ENCODE measurements around the gene SERAC1. TPM values are rescaled to one million over a fixed set of nuclear protein-coding genes. Genes with fewer than 3 reads are reported as not detected.
"Not testable (repeated sequence)": the region's sequence is repeated elsewhere in the genome, so short reads cannot be mapped to it uniquely, and the experiment has no call there.

The SERAC1 gene
- total RNA-seq, 4 donors from 2014 or later = 6.5 to 15.7 (median 6.8) TPM

- Histone ChIP-seq H3K9me3 (no peaks in the 10 kb centered on the region), H3K4me1 (no peaks in the 10 kb centered on the region), H3K27me3 (no peaks in the 10 kb centered on the region), H3K4me3 (no peak overlapping the region), H3K27ac (no peak overlapping the region), H3K36me3 (no peaks in the 10 kb centered on the region)
- DNase-seq = no peak
- TF ChIP-seq CTCF (IDR thresholded peaks at IDR 0.05) (no peak), POLR2A (IDR thresholded peaks at IDR 0.05) (no peak)
Observed at GRCh38 chr6:158175111-158175510, 7.0 kb upstream of the SERAC1 start.

DNA sequence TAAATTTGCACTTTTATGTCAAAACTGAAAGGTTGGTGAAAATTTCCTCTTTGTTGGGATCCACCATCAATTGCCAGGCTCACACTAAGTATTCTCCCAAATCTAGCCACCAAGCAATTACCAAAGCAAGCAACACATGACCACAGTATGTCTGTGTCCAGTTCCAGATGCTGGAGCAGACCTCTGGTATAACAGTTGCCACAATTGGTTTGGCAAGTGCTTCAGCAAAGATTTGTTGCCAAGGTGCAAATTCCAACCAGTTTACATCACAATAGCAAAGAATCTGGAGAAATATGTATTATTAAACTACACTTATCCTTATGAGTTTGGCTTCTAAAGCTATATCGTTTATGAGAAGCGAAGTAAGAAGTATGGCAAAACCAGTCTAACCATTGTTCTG lies 6.5 kb upstream of the SERAC1 start:
- H3K4me3 ChIP-seq = no peak overlapping the region
- H3K36me3 ChIP-seq = no peaks in the 10 kb centered on the region
- no peaks in the 10 kb centered on the region for H3K4me1 ChIP-seq
- DNase-seq = no peak
- H3K27me3 ChIP-seq = no peaks in the 10 kb centered on the region
- no peak overlapping the region for H3K27ac ChIP-seq
- TF ChIP-seq POLR2A (IDR thresholded peaks at IDR 0.05) (no peak), CTCF (IDR thresholded peaks at IDR 0.05) (no peak)
- no peaks in the 10 kb centered on the region for H3K9me3 ChIP-seq

DNA sequence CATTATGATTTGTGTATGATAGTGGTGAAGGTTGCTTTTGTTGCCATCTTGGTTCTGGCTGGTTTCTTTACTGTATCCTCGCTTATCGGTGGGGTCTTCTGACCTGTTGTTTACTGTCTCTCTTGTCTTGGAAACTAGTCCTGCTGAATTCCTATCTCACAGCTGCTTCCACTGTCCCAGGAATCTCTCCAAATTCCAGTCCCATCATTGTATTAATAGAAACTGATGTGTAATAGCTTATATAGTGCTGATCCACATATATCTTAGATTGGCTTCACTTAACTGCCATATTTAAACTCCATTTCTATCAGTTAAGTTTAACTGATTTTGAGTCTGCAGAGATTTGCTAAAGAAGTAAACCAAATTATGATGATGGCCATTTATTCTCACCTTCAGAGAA lies 6.0 kb upstream of the SERAC1 start:
- Histone ChIP-seq H3K4me1 (no peaks in the 10 kb centered on the region), H3K4me3 (no peak overlapping the region), H3K9me3 (no peaks in the 10 kb centered on the region), H3K27me3 (no peaks in the 10 kb centered on the region), H3K36me3 (no peaks in the 10 kb centered on the region), H3K27ac (no peak overlapping the region)
- TF ChIP-seq POLR2A (IDR thresholded peaks at IDR 0.05) = no peak
- no peak for TF ChIP-seq CTCF (IDR thresholded peaks at IDR 0.05)
- DNase-seq = no peak

- no peak overlapping the region for H3K27ac ChIP-seq
- peaks cover 0 to 4% (median 0%) of the 10 kb centered on the region in 4 donors for H3K4me1 ChIP-seq
- H3K36me3 ChIP-seq = no peaks in the 10 kb centered on the region
- no peaks in the 10 kb centered on the region for H3K27me3 ChIP-seq
- DNase-seq = no peak
- no peak overlapping the region for H3K4me3 ChIP-seq
- H3K9me3 ChIP-seq = no peaks in the 10 kb centered on the region
- TF ChIP-seq CTCF (IDR thresholded peaks at IDR 0.05) (no peak), POLR2A (IDR thresholded peaks at IDR 0.05) (no peak)
Observed at GRCh38 chr6:158172001-158172400, 3.9 kb upstream of the SERAC1 start.

- no peak overlapping the region for H3K27ac ChIP-seq
- no peaks in the 10 kb centered on the region for H3K27me3 ChIP-seq
- TF ChIP-seq POLR2A (IDR thresholded peaks at IDR 0.05) = no peak
- no peak for DNase-seq
- no peak overlapping the region for H3K4me3 ChIP-seq
- no peaks in the 10 kb centered on the region for H3K9me3 ChIP-seq
- no peaks in the 10 kb centered on the region for H3K36me3 ChIP-seq
- peaks cover 0 to 4% (median 0%) of the 10 kb centered on the region in 4 donors for H3K4me1 ChIP-seq
Observed at GRCh38 chr6:158170656-158171081, 2.6 kb upstream of the SERAC1 start.

- not testable (repeated sequence) for H3K36me3 ChIP-seq, H3K9me3 ChIP-seq, H3K27ac ChIP-seq, DNase-seq, H3K4me3 ChIP-seq, H3K4me1 ChIP-seq, H3K27me3 ChIP-seq
Observed at GRCh38 chr6:158169634-158170033, 1.6 kb upstream of the SERAC1 start.

GRCh38 chr6:158165919-158166416 lies 2.1 kb downstream of the SERAC1 start:
- no peak overlapping the region for H3K4me3 ChIP-seq
- H3K4me1 ChIP-seq = peaks cover 0 to 4% (median 0%) of the 10 kb centered on the region in 4 donors
- no peaks in the 10 kb centered on the region for H3K36me3 ChIP-seq
- no peaks in the 10 kb centered on the region for H3K27me3 ChIP-seq
- no peak for DNase-seq
- no peaks in the 10 kb centered on the region for H3K9me3 ChIP-seq
- TF ChIP-seq POLR2A (IDR thresholded peaks at IDR 0.05) (no peak), CTCF (IDR thresholded peaks at IDR 0.05) (no peak)
- H3K27ac ChIP-seq = no peak overlapping the region
